Subcutaneous abdominal adipose tissue (tissue), 5 donors: ENCODE measurements around the gene DHDH.
A peak's percentile ranks its signal among the peaks of the same experiment; 100 is the strongest.

Source experiments
- H3K27ac ChIP-seq: one replicate; pipeline ENCODE4 v1.7.0; 2013; ENCODE audit warnings: low read depth, mild to moderate bottlenecking, inconsistent platforms, low read length, moderate library complexity
- H3K27me3 ChIP-seq, 5 donors: one replicate each; pipeline ENCODE4 v1.7.0; 2013; ENCODE audit warnings: low read length in 5 of 5, inconsistent platforms in 1 of 5; ENCODE audit not compliant: control insufficient read depth in 5 of 5, insufficient read depth in 4 of 5
- H3K36me3 ChIP-seq, 5 donors: one replicate each; pipeline ENCODE4 v1.7.0; 2013; ENCODE audit warnings: low read length in 5 of 5; ENCODE audit not compliant: control insufficient read depth in 5 of 5, insufficient read depth in 5 of 5
- H3K4me1 ChIP-seq, 5 donors: one replicate each; pipeline ENCODE4 v1.7.0; 2013; ENCODE audit warnings: low read length in 5 of 5, mild to moderate bottlenecking in 3 of 5, moderate library complexity in 1 of 5; ENCODE audit not compliant: control insufficient read depth in 5 of 5, insufficient read depth in 5 of 5
- H3K4me3 ChIP-seq, 5 donors: one replicate each; pipeline ENCODE4 v1.7.0; 2013; ENCODE audit warnings: low read length in 5 of 5, low read depth in 1 of 5
- H3K9ac ChIP-seq, 5 donors: one replicate each; pipeline ENCODE4 v1.7.0; 2013; ENCODE audit warnings: low read length in 5 of 5, mild to moderate bottlenecking in 4 of 5, moderate library complexity in 3 of 5
- H3K9me3 ChIP-seq, 5 donors: one replicate each; pipeline ENCODE4 v1.7.0; 2013; ENCODE audit warnings: low read length in 5 of 5; ENCODE audit not compliant: control insufficient read depth in 5 of 5
- donor health status: healthy.
- donor health status: healthy.
- donor health status: healthy.
- donor health status: healthy.
- donor health status: healthy.

DHDH gene

DNA sequence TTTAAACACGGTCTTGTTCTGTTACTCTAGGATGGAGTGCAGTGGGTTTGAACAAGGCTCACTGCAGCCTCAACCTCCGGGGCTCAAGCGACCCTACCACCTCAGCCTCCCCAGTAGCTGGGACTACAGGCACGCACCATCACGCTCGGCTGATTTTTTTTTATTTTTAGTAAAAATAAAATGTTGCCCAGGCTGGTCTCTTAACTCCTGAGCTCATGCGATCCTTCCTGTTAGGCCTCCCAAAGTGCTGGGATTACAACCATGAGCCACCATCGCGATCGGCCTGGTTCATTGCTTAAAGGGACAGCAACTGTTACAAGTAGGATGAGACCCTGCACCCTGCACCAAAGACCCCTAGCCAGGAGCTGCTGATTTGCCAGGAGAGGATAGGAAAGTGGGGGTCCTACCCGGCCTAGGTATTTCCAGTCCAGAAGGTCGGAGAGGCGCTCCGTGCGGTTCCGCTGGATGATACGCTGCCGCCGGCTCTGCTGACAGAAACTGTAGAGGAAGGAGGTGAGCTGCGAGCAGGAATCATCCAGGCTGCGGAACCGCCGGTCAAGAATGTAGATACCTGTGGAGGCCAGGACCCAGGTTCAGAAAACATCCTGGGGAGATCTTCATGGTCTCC is 36.8 kb downstream of the DHDH start:
- Histone ChIP-seq H3K4me3 (no peak overlapping the region), H3K9ac (no peak overlapping the region), H3K27ac (no peak overlapping the region), H3K9me3 (no peaks in the 10 kb centered on the region), H3K4me1 (peaks cover 6 to 52% (median 51%) of the 10 kb centered on the region in 5 donors), H3K27me3 (no peaks in the 10 kb centered on the region), H3K36me3 (peaks cover 0 to 71% (median 44%) of the 10 kb centered on the region in 5 donors)

DNA sequence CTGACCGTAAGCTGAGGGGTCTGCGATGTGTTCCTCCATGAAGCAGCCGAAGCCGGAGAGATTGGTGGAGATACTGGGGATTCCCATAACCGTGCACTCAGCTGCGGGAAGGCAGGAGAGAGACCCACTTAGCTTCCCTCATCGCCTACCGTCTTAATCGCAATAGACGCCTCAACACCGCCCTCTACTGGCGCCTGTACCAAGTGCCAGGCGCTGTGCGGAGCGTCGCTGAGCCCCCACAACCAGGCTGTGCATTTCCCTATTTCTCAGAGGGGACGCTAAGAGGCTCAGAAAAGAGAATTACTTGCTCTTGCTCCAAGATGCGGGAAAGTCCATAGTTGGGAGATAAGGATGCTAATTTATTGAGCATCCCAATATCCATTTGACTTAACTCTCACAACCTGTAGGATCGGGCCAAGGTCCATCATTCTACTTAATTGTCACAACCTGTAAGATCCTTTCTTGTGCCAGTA is 37.5 kb downstream of the DHDH start:
- Histone ChIP-seq H3K27ac (no peak overlapping the region), H3K4me3 (no peak overlapping the region), H3K4me1 (peaks cover 6 to 49% (median 45%) of the 10 kb centered on the region in 5 donors), H3K27me3 (no peaks in the 10 kb centered on the region), H3K9me3 (no peaks in the 10 kb centered on the region), H3K36me3 (peaks cover 0 to 72% (median 42%) of the 10 kb centered on the region in 5 donors), H3K9ac (no peak overlapping the region)

DNA sequence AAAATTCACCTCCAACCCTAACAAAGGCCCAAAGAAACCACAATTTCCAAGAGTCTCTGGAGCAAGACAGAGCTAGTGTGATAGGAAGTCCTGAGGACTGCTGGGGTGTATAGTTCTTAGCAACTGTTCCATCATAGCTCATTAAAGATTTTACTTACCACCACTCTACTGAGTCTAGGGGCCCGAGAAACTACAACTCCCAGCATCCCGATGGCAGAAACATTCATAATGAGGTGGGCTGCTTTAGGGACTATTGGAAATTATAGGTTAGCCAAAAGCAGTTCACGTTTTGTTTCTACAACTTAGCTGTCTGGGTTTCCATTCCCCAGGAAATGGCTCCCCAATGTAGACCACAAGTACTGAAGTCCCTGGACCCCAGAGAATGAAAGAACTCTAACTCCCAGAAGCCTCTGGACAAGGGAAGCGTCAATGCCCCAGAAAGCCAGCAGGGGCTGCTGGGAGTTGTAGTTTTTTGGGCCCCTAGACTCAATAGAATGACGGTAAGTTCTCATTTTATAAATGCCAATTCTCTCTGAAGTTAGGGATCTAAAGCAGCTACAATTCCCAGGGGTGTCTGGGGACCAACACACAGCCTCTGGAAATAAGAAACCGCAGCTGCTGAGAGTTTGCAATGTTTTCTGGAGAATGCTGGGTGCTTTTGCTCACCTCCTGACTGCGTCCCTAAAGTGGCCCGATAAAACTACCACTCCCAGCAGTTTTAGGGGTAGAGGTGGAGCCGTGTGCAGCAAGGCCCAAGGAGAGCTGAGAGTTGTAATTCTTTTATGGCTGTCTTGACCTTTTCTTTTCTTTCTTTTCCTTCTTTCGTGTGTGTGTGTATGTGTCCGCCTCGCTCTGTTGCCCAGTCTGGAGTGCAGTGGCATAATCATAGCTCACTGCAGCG is 42.7 kb downstream of the DHDH start:
- H3K4me3 ChIP-seq: no peak overlapping the region
- no peaks in the 10 kb centered on the region for H3K27me3 ChIP-seq
- H3K4me1 ChIP-seq: peaks cover 0 to 4% (median 0%) of the 10 kb centered on the region in 5 donors
- H3K9me3 ChIP-seq: no peaks in the 10 kb centered on the region
- no peak overlapping the region for H3K9ac ChIP-seq
- peaks cover 0 to 61% (median 38%) of the 10 kb centered on the region in 5 donors for H3K36me3 ChIP-seq
- H3K27ac ChIP-seq: no peak overlapping the region

DNA sequence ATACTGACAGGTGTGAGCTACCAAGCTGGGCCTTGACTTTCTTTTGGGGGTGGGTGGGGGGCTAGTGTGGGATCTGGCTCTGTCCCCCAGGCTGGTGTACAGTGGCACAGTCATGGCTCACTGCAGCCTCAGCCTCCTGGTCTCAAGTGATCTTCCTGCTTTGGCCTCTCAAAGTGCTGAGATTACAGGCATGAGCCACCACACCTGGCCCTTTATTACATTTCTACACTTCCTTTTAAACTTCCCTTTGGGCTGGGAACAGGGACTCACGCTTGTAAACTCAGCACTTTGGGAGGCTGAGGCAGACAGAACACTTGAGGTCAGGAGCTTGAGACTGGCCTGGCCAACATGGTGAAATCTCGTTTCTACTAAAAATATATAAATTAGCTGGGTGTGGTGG is 43.6 kb downstream of the DHDH start:
- Histone ChIP-seq H3K36me3 (peaks cover 0 to 64% (median 47%) of the 10 kb centered on the region in 5 donors), H3K4me3 (no peak overlapping the region), H3K9me3 (no peaks in the 10 kb centered on the region), H3K9ac (no peak overlapping the region), H3K27ac (no peak overlapping the region), H3K27me3 (no peaks in the 10 kb centered on the region), H3K4me1 (peaks cover 0 to 4% (median 0%) of the 10 kb centered on the region in 5 donors)

DNA sequence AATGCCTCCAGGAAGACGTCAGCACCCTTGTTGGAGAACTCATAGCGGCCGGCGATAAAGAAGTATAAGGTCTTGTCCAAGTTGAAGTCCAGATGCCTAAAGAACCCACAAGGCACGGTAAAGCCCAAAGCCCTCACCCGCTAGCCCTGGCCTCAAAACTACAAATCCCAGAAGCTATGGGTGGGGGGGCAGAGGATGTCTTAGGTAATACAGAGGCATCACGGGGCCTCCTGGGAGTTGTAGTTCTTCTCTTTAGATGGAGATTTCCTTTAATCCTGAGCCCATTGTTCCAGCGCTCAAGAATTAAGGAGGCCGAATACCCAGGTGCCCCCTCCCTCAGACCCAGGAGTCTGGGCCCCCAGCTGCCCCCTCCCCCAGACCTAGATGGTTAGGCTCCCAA is 48.8 kb downstream of the DHDH start:
- no peak overlapping the region for H3K27ac ChIP-seq
- peaks cover 0 to 15% (median 9%) of the 10 kb centered on the region in 5 donors for H3K4me1 ChIP-seq
- H3K36me3 ChIP-seq: peaks cover 3 to 68% (median 60%) of the 10 kb centered on the region in 5 donors
- H3K9me3 ChIP-seq: no peaks in the 10 kb centered on the region
- no peaks in the 10 kb centered on the region for H3K27me3 ChIP-seq
- no peak overlapping the region for H3K4me3 ChIP-seq
- H3K9ac ChIP-seq: no peak overlapping the region

DNA sequence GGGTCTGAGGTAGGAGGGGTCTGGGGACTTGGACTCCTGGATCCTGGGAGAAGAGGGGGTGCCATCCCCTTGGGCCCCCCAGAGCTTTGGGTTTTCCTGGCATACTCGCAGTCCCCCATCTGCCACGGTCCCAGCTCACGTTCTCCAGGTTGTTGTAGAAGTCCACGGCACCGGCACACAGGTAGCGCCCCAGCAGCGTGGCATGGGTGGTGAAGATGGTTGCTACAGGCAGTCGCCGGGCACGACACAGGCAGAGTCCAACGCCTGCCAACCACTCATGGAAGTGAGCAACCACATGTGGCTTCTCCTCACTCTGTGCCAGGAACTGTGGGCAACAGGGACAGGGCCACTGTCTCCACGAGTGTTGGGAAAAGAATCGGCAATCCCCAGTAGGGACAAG is 52.2 kb downstream of the DHDH start:
- H3K9me3 ChIP-seq: no peaks in the 10 kb centered on the region
- no peaks in the 10 kb centered on the region for H3K27me3 ChIP-seq
- H3K4me1 ChIP-seq: peaks cover 0 to 32% (median 20%) of the 10 kb centered on the region in 5 donors
- H3K4me3 ChIP-seq: no peak overlapping the region
- H3K27ac ChIP-seq: peak overlapping the region; percentile 23
- no peak overlapping the region for H3K9ac ChIP-seq
- peaks cover 3 to 66% (median 59%) of the 10 kb centered on the region in 5 donors for H3K36me3 ChIP-seq

DNA sequence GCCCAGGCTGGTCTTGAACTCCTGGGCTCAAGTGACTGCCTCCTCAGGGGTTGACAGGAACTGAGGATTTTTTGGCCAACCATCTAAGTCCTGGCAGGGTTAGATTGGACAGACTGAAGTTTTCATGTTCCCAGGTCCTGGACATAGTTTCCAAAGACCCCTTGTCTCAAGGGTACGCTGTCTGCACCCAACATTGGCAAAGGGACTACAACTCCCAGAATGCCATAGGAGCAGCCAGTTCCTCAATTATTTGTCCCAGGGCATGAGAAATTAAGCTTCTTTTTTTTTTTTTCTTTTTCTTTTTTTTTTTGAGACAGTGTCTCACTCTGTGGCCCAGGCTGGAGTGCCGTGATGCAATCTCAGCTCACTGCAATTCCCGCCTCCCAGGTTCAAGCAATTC is 52.7 kb downstream of the DHDH start:
- Histone ChIP-seq H3K27ac (peak overlapping the region; percentile 23), H3K4me1 (peaks cover 0 to 37% (median 25%) of the 10 kb centered on the region in 5 donors), H3K9me3 (no peaks in the 10 kb centered on the region), H3K36me3 (peaks cover 3 to 65% (median 59%) of the 10 kb centered on the region in 5 donors), H3K4me3 (no peak overlapping the region), H3K27me3 (no peaks in the 10 kb centered on the region), H3K9ac (no peak overlapping the region)

DNA sequence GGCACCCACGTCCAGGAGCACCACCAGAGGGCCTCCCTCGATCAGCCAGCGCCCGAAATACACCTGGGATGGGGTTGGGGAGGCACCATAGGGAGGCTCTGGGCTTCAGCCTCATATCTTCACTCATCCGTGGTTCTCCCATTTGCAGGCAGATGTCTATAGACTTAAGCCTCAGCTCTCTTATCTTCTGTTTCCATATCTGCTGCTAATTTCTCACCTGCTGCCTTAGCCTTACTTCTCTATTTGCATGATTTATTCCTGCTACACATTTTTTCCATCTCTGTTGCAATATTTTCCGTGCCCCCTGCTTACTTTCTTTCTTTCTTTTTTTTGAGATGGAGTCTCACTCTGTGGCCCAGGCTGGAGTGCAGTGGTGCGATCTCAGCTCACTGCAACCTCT is 53.8 kb downstream of the DHDH start:
- Histone ChIP-seq H3K27ac (no peak overlapping the region), H3K9me3 (no peaks in the 10 kb centered on the region), H3K9ac (no peak overlapping the region)

DNA sequence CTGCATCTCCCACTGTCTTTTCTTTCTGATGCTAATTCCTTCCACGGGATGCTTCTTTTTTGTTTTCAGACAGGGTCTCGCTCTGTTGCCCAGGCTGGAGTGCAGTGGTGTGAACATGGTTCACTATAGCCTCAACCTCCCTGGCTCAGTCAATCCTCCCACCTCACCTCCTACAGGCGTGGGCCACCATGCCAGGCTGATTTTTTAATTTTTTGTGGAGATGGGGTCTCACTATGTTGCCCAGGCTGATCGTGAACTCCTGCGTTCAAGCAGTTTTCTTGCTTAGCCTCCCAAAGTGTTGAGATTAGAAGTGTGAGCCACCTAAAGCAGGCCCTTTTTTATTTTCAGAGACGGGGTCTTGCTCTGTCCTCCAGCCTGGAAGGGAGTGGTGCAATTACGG is 54.8 kb downstream of the DHDH start:
- Histone ChIP-seq H3K4me1 (peaks cover 2 to 56% (median 44%) of the 10 kb centered on the region in 5 donors), H3K4me3 (no peak overlapping the region), H3K9me3 (no peaks in the 10 kb centered on the region), H3K27ac (no peak overlapping the region), H3K27me3 (no peaks in the 10 kb centered on the region), H3K36me3 (peaks cover 3 to 46% (median 38%) of the 10 kb centered on the region in 5 donors), H3K9ac (no peak overlapping the region)

More for the DNA sequence above, 53.8 kb downstream of the DHDH start:
- H3K27me3 ChIP-seq: no peaks in the 10 kb centered on the region
- peaks cover 2 to 48% (median 36%) of the 10 kb centered on the region in 5 donors for H3K4me1 ChIP-seq
- H3K4me3 ChIP-seq: no peak overlapping the region
- peaks cover 3 to 54% (median 48%) of the 10 kb centered on the region in 5 donors for H3K36me3 ChIP-seq

DNA sequence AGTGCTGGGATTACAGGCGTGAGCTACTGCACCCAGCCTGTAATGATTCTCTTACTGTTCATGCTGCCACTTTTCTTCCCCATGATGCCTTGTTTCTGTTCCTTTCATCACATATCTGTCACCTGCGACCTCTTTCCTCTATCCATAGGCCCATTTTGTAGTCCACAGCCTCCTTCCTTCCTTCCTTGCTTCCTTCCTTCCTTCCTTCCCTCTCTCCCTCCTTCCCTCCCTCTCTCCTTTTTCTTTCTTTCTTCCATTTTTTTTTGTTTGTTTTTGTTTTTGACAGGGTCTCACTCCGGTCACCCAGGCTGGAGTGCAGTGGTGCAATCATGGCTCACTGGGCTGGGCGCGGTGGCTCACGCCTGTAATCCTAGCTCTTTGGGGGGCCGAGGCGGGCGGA is 55.4 kb downstream of the DHDH start:
- Histone ChIP-seq H3K4me1 (peaks cover 4 to 57% (median 46%) of the 10 kb centered on the region in 5 donors), H3K27me3 (no peaks in the 10 kb centered on the region), H3K9me3 (no peaks in the 10 kb centered on the region), H3K36me3 (peaks cover 0 to 40% (median 32%) of the 10 kb centered on the region in 5 donors), H3K9ac (peak overlapping the region in 1 of 5 donors; percentile 11), H3K4me3 (no peak overlapping the region), H3K27ac (no peak overlapping the region)
